BJ (cell line): ENCODE measurements around the gene ST6GALNAC6. TPM values are rescaled to one million over a fixed set of nuclear protein-coding genes. Genes with fewer than 3 reads are reported as not detected.
A peak's percentile ranks its signal among the peaks of the same experiment; 100 is the strongest.

Experiments
- CTCF ChIA-PET: fragments of 350-600 bp; formaldehyde crosslinking; extraction: SDS; loops from one replicate; lab custom pipeline; 2021; ENCODE audit warnings: antibody characterized with exemption, inconsistent platforms; lab: Yijun Ruan, JAX
- POLR2A ChIA-PET: fragments of 300-600 bp; sonication (Branson Sonifier 250); formaldehyde crosslinking; extraction: SDS; loops from one replicate; lab custom pipeline; 2021; ENCODE audit warnings: antibody characterized with exemption; lab: Charles Lee
- DNase-seq: peaks from one replicate; pipeline ENCODE4 v3.0.0-alpha.2; 2011; ENCODE audit warnings: low read depth
- H3K27me3 ChIP-seq: 2 replicates; pipeline ENCODE4 v1.6.0; 2011; ENCODE audit warnings: low read length; ENCODE audit not compliant: control insufficient read depth, insufficient read depth
- H3K36me3 ChIP-seq: 2 replicates; pipeline ENCODE4 v1.5.1; 2011; ENCODE audit warnings: low read length; ENCODE audit not compliant: control insufficient read depth, insufficient read depth
- H3K4me3 ChIP-seq: 2 replicates; pipeline ENCODE4 v1.5.1; 2011; ENCODE audit warnings: low read depth, mild to moderate bottlenecking, control low read depth, low read length
- polyA minus RNA-seq: library from RNA; depleted of rRNA, polyadenylated mRNA; stranded (reverse); fragments of >200 nt; gene quantifications from 2 replicates; pipeline ENCODE4 v1.2.3, GENCODE V29; 2011; rRNA and poly(A)+ RNA removed
- polyA plus RNA-seq: library from polyadenylated mRNA; depleted of rRNA; stranded (reverse); fragments of >200 nt; gene quantifications from 2 replicates; pipeline ENCODE4 v1.2.3, GENCODE V29; 2011; rRNA removed
- TF ChIP-seq, protein P1 (sequence below): IDR thresholded peaks from 2 replicates; pipeline ENCODE4 v1.5.1; 2011; ENCODE audit warnings: low read depth, mild to moderate bottlenecking, control low read depth, inconsistent platforms, low read length, moderate library complexity; ENCODE audit not compliant: insufficient read depth

Gene ST6GALNAC6
- polyA plus RNA-seq = 48.5 and 78.3 TPM in 2 replicates
- polyA minus RNA-seq = 35.8 and 60.1 TPM in 2 replicates

DNA sequence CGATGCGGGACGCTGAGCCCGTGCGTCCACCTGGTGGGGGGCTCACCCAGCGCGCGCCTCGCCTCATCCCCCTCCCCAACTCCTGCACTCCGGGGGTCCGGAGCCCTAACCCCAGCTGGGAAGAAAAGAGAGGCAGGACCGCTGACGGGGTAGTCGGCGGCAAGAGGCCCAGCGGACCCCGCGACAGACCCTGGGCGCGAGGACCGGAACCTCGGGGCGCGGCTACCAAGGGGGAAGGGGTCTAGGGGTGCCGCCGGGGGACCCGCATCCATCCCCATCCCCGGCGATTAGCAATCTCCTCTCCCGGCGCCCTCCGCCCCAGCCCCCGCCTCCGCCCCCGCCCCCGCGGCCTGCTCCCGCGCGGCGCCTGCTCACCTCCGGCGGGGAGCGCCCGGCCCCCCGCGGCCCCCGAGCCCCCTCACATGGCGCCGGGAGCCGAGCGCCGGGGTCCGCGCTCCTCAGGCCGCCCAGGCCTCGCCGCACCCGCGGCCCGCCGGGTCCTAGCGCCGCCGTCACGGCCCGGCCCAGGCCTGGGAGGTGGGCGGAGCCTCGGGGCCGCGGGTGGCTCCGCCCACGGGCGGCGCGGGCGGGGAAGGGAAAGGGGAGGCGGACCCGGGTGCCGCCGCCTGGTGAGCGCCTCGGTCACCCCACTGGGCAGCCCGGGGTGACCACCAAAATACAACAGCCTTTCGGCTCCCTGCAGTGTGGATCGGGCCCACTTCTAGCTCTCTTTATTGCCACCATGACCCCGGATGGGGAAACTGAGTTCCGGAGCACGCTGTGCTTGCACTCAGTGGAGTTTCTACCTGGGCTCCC, at the start of gene ST6GALNAC6:
Gene ST6GALNAC6, minus strand, starts transcription at position 476 of the 816 bp plus-strand sequence. CDS start 1,622 bp downstream, outside the sequence.
- POLR2A ChIA-PET = no interaction called here
- no peak for DNase-seq
- Histone ChIP-seq H3K4me3 (peak within 1 kb of the TSS; percentile 79), H3K27me3 (no peaks in the 10 kb centered on the region), H3K36me3 (peaks cover 18% of the 10 kb centered on the region)
- TF ChIP-seq, protein P1, sequence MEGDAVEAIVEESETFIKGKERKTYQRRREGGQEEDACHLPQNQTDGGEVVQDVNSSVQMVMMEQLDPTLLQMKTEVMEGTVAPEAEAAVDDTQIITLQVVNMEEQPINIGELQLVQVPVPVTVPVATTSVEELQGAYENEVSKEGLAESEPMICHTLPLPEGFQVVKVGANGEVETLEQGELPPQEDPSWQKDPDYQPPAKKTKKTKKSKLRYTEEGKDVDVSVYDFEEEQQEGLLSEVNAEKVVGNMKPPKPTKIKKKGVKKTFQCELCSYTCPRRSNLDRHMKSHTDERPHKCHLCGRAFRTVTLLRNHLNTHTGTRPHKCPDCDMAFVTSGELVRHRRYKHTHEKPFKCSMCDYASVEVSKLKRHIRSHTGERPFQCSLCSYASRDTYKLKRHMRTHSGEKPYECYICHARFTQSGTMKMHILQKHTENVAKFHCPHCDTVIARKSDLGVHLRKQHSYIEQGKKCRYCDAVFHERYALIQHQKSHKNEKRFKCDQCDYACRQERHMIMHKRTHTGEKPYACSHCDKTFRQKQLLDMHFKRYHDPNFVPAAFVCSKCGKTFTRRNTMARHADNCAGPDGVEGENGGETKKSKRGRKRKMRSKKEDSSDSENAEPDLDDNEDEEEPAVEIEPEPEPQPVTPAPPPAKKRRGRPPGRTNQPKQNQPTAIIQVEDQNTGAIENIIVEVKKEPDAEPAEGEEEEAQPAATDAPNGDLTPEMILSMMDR = no peak
- CTCF ChIA-PET = interaction anchor here (0.7 to 1.8 kb wide), 4 partner anchors 11 to 82 kb away, joined by 3 to 4 read pairs (median 3); no protein-coding TSS in a partner anchor

GRCh38 chr9:127947841-127948710, 48.7 kb upstream of the ST6GALNAC6 start:
- DNase-seq = no peak
- no peak overlapping the region for H3K4me3 ChIP-seq
- peaks cover 23% of the 10 kb centered on the region for H3K36me3 ChIP-seq
- H3K27me3 ChIP-seq = no peaks in the 10 kb centered on the region
- ChIA-PET POLR2A (no interaction called here), CTCF (interaction anchor here (0.9 to 13.3 kb wide), 4 partner anchors 9 to 170 kb away, joined by 3 to 342 read pairs (median 9); no protein-coding TSS in a partner anchor)
- TF ChIP-seq, protein P1 = no peak

- Histone ChIP-seq H3K4me3 (no peak overlapping the region), H3K36me3 (peaks cover 31% of the 10 kb centered on the region), H3K27me3 (no peaks in the 10 kb centered on the region)
- TF ChIP-seq, protein P1 = no peak
- ChIA-PET CTCF (interaction anchor here (1.6 to 13.3 kb wide), 3 partner anchors 14 to 88 kb away, joined by 5 to 342 read pairs (median 56); partner anchors contain the start of gene EEIG1), POLR2A (no interaction called here)
- no peak for DNase-seq
Measured at GRCh38 chr9:127946728-127947127, 47.3 kb upstream of the ST6GALNAC6 start.

DNA sequence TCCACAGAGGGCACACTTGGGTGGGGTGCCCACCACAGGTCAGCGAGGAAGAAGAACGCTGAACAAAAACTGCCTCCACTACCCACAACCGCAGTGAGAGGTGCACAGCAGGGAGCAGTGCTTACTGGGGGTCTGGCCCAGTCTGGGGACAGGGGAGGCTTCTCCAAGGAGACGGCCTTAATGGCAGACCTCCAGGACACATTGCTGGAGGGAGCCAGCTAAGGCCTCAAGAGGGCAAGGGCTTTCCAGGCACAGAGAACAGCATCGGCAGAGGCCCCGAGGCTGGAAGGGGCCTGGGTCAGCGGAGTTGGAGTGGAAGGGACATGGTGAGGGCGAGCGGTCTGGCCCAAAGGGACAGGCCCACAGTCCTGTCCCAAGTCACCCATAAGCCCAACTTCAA, 46.5 kb upstream of the ST6GALNAC6 start:
- POLR2A ChIA-PET = no interaction called here
- H3K4me3 ChIP-seq = no peak overlapping the region
- peaks cover 34% of the 10 kb centered on the region for H3K36me3 ChIP-seq
- TF ChIP-seq, protein P1 = no peak
- no peak for DNase-seq
- CTCF ChIA-PET = interaction anchor here (1.6 to 13.3 kb wide), 3 partner anchors 15 to 89 kb away, joined by 5 to 342 read pairs (median 56); partner anchors contain the start of gene EEIG1
- no peaks in the 10 kb centered on the region for H3K27me3 ChIP-seq

- TF ChIP-seq, protein P1 = no peak
- ChIA-PET CTCF (interaction anchor here (6.8 to 13.3 kb wide), 2 partner anchors 16 to 90 kb away, joined by 56 to 342 read pairs; no protein-coding TSS in a partner anchor), POLR2A (no interaction called here)
- Histone ChIP-seq H3K27me3 (no peaks in the 10 kb centered on the region), H3K4me3 (no peak overlapping the region), H3K36me3 (peaks cover 33% of the 10 kb centered on the region)
- no peak for DNase-seq
Measured at GRCh38 chr9:127945338-127945737, 45.9 kb upstream of the ST6GALNAC6 start.
